Measurements from ENCODE around the gene RSRC2. TPM values are rescaled to one million over a fixed set of nuclear protein-coding genes. Genes with fewer than 3 reads are reported as not detected.
A peak's percentile ranks its signal among the peaks of the same experiment; 100 is the strongest.
"Not testable (repeated sequence)": the region's sequence is repeated elsewhere in the genome, so short reads cannot be mapped to it uniquely, and the experiment has no call there.

RSRC2 gene
- total RNA-seq, 1 donor from 2014 or later = 67.9 TPM

GRCh38 chr12:122500685-122501488 lies 25.8 kb downstream of the RSRC2 start, which contains the start of gene ZCCHC8:
TSS of gene ZCCHC8 (minus strand) at chr12:122500932. CDS start at chr12:122500840, 92 bp downstream.
- Mint-ChIP-seq H3K4me1 (ENCODE audit: unreplicated experiment) (peaks cover 38% of the 10 kb centered on the region), H3K4me3 (ENCODE audit: unreplicated experiment) (peak within 1 kb of the TSS; percentile 97), H3K9me3 (ENCODE audit: unreplicated experiment) (no peaks in the 10 kb centered on the region), H3K27ac (ENCODE audit: unreplicated experiment) (peak within 1 kb of the TSS; percentile 100), H3K36me3 (ENCODE audit: unreplicated experiment) (peaks cover 26% of the 10 kb centered on the region), H3K27me3 (ENCODE audit: unreplicated experiment) (no peaks in the 10 kb centered on the region)
- TF ChIP-seq CTCF (IDR thresholded peaks at IDR 0.05) = no peak
- DNase-seq (ENCODE audit: extremely low spot score, unreplicated experiment) = peak; percentile 98

- TF ChIP-seq CTCF (IDR thresholded peaks at IDR 0.05) = no peak
- Mint-ChIP-seq H3K4me3 (ENCODE audit: unreplicated experiment) (peak overlapping the region; percentile 97), H3K9me3 (ENCODE audit: unreplicated experiment) (no peaks in the 10 kb centered on the region), H3K27me3 (ENCODE audit: unreplicated experiment) (no peaks in the 10 kb centered on the region), H3K4me1 (ENCODE audit: unreplicated experiment) (peaks cover 38% of the 10 kb centered on the region), H3K36me3 (ENCODE audit: unreplicated experiment) (peaks cover 23% of the 10 kb centered on the region), H3K27ac (ENCODE audit: unreplicated experiment) (peak overlapping the region; percentile 100)
- peak; percentile 87 for DNase-seq (ENCODE audit: extremely low spot score, unreplicated experiment)
Measured at GRCh38 chr12:122499991-122500684, 26.6 kb downstream of the RSRC2 start.

GRCh38 chr12:122495258-122495657 lies 31.5 kb downstream of the RSRC2 start:
- H3K27ac Mint-ChIP-seq (ENCODE audit: unreplicated experiment) = no peak overlapping the region

GRCh38 chr12:122493222-122493621 lies 33.5 kb downstream of the RSRC2 start:
- H3K36me3 Mint-ChIP-seq (ENCODE audit: unreplicated experiment) = peaks cover 38% of the 10 kb centered on the region
- not testable (repeated sequence) for DNase-seq (ENCODE audit: extremely low spot score, unreplicated experiment); H3K27ac Mint-ChIP-seq (ENCODE audit: unreplicated experiment); H3K4me1 Mint-ChIP-seq (ENCODE audit: unreplicated experiment); H3K4me3 Mint-ChIP-seq (ENCODE audit: unreplicated experiment); H3K9me3 Mint-ChIP-seq (ENCODE audit: unreplicated experiment); H3K27me3 Mint-ChIP-seq (ENCODE audit: unreplicated experiment)

More at GRCh38 chr12:122495258-122495657, 31.5 kb downstream of the RSRC2 start:
- Mint-ChIP-seq H3K4me3 (ENCODE audit: unreplicated experiment) (no peak overlapping the region), H3K36me3 (ENCODE audit: unreplicated experiment) (peaks cover 27% of the 10 kb centered on the region), H3K9me3 (ENCODE audit: unreplicated experiment) (no peaks in the 10 kb centered on the region), H3K27me3 (ENCODE audit: unreplicated experiment) (no peaks in the 10 kb centered on the region), H3K4me1 (ENCODE audit: unreplicated experiment) (peaks cover 27% of the 10 kb centered on the region)
- DNase-seq (ENCODE audit: extremely low spot score, unreplicated experiment) = peak; percentile 54
- no peak for TF ChIP-seq CTCF (IDR thresholded peaks at IDR 0.05)

GRCh38 chr12:122491991-122492390 lies 34.7 kb downstream of the RSRC2 start:
- DNase-seq (ENCODE audit: extremely low spot score, unreplicated experiment) = no peak
- H3K9me3 Mint-ChIP-seq (ENCODE audit: unreplicated experiment) = no peaks in the 10 kb centered on the region
- no peak for TF ChIP-seq CTCF (IDR thresholded peaks at IDR 0.05)
- peaks cover 3% of the 10 kb centered on the region for H3K4me1 Mint-ChIP-seq (ENCODE audit: unreplicated experiment)
- H3K4me3 Mint-ChIP-seq (ENCODE audit: unreplicated experiment) = no peak overlapping the region
- H3K27me3 Mint-ChIP-seq (ENCODE audit: unreplicated experiment) = no peaks in the 10 kb centered on the region
- H3K27ac Mint-ChIP-seq (ENCODE audit: unreplicated experiment) = no peak overlapping the region
- H3K36me3 Mint-ChIP-seq (ENCODE audit: unreplicated experiment) = peaks cover 44% of the 10 kb centered on the region

All from osteocyte (in vitro differentiated cells).